ENCODE results near the gene TENT5C. TPM values are rescaled to one million over a fixed set of nuclear protein-coding genes. Genes with fewer than 3 reads are reported as not detected.

Gene TENT5C
- total RNA-seq, 1 donor from 2014 or later, result 0.53 TPM

- FAIRE-seq (no peak), DNase-seq (ENCODE audit: low read depth) (no peak)
- no peaks in the 10 kb centered on the region for H3K36me3 ChIP-seq (ENCODE audit: control insufficient read depth, insufficient read depth, low read length)
- H3K27me3 ChIP-seq (ENCODE audit: control insufficient read depth, insufficient read depth, low read length), result peaks cover 2% of the 10 kb centered on the region
- H3K4me3 ChIP-seq (ENCODE audit: low read depth, low read length), result no peak overlapping the region
- TF ChIP-seq CTCF (IDR thresholded peaks at IDR 0.05; ENCODE audit: insufficient read depth, low read length, severe bottlenecking), result no peak
These were observed 11.1 kb downstream of the TENT5C start for GRCh38 chr1:117616967-117617366.

GRCh38 chr1:117618450-117619122, 12.7 kb downstream of the TENT5C start:
- no peaks in the 10 kb centered on the region for H3K36me3 ChIP-seq (ENCODE audit: control insufficient read depth, insufficient read depth, low read length)
- no peak for TF ChIP-seq CTCF (IDR thresholded peaks at IDR 0.05; ENCODE audit: insufficient read depth, low read length, severe bottlenecking)
- H3K4me3 ChIP-seq (ENCODE audit: low read depth, low read length), result no peak overlapping the region
- FAIRE-seq (no peak), DNase-seq (ENCODE audit: low read depth) (no peak)
- peaks cover 5% of the 10 kb centered on the region for H3K27me3 ChIP-seq (ENCODE audit: control insufficient read depth, insufficient read depth, low read length)

- DNase-seq (ENCODE audit: low read depth), result no peak
- peaks cover 6% of the 10 kb centered on the region for H3K27me3 ChIP-seq (ENCODE audit: control insufficient read depth, insufficient read depth, low read length)
- FAIRE-seq, result no peak
- no peak overlapping the region for H3K4me3 ChIP-seq (ENCODE audit: low read depth, low read length)
- TF ChIP-seq CTCF (IDR thresholded peaks at IDR 0.05; ENCODE audit: insufficient read depth, low read length, severe bottlenecking), result no peak
- H3K36me3 ChIP-seq (ENCODE audit: control insufficient read depth, insufficient read depth, low read length), result no peaks in the 10 kb centered on the region
These were observed 14.6 kb downstream of the TENT5C start for GRCh38 chr1:117620440-117620839.

GRCh38 chr1:117621316-117621715, 15.5 kb downstream of the TENT5C start:
- DNase-seq (ENCODE audit: low read depth), result no peak
- no peaks in the 10 kb centered on the region for H3K36me3 ChIP-seq (ENCODE audit: control insufficient read depth, insufficient read depth, low read length)
- no peak overlapping the region for H3K4me3 ChIP-seq (ENCODE audit: low read depth, low read length)
- H3K27me3 ChIP-seq (ENCODE audit: control insufficient read depth, insufficient read depth, low read length), result peaks cover 4% of the 10 kb centered on the region
- TF ChIP-seq CTCF (IDR thresholded peaks at IDR 0.05; ENCODE audit: insufficient read depth, low read length, severe bottlenecking), result no peak
- FAIRE-seq, result no peak

GRCh38 chr1:117622726-117623125, 16.9 kb downstream of the TENT5C start:
- no peak for TF ChIP-seq CTCF (IDR thresholded peaks at IDR 0.05; ENCODE audit: insufficient read depth, low read length, severe bottlenecking)
- DNase-seq (ENCODE audit: low read depth) (no peak), FAIRE-seq (no peak)
- no peaks in the 10 kb centered on the region for H3K36me3 ChIP-seq (ENCODE audit: control insufficient read depth, insufficient read depth, low read length)
- peaks cover 5% of the 10 kb centered on the region for H3K27me3 ChIP-seq (ENCODE audit: control insufficient read depth, insufficient read depth, low read length)
- no peak overlapping the region for H3K4me3 ChIP-seq (ENCODE audit: low read depth, low read length)

- H3K4me3 ChIP-seq (ENCODE audit: low read depth, low read length), result no peak overlapping the region
- FAIRE-seq, result no peak
These were observed 17.3 kb downstream of the TENT5C start for GRCh38 chr1:117623141-117623540.

More at GRCh38 chr1:117623141-117623540, 17.3 kb downstream of the TENT5C start:
- no peak for TF ChIP-seq CTCF (IDR thresholded peaks at IDR 0.05; ENCODE audit: insufficient read depth, low read length, severe bottlenecking)
- DNase-seq (ENCODE audit: low read depth), result no peak
- no peaks in the 10 kb centered on the region for H3K36me3 ChIP-seq (ENCODE audit: control insufficient read depth, insufficient read depth, low read length)
- peaks cover 5% of the 10 kb centered on the region for H3K27me3 ChIP-seq (ENCODE audit: control insufficient read depth, insufficient read depth, low read length)
